Stimulated activated naive CD8-positive, alpha-beta T cell treated with anti-CD3 and anti-CD28 coated beads, Interleukin-15, Interleukin-2, amounts not matched to agents 100 U/mL and 50 U/mL, for 24 hours (primary cell): ENCODE results near the gene GALNT4.
A peak's percentile ranks its signal among the peaks of the same experiment; 100 is the strongest.

Source experiments
- ATAC-seq: fragments of 150-1000 bp; cut with Tn5 transposase; one replicate; pipeline ENCODE4 v1.10.0; 2021
- DNase-seq: peaks from one replicate; pipeline ENCODE4 v3.0.0; 2021

The GALNT4 gene

GRCh38 chr12:89529738-89530137, 5.1 kb upstream of the GALNT4 start:
- DNase-seq (no peak), ATAC-seq (no peak)

- DNase-seq (no peak), ATAC-seq (no peak)
These were observed 3.8 kb upstream of the GALNT4 start for GRCh38 chr12:89528434-89528833.

GRCh38 chr12:89525824-89526770, 1.5 kb upstream of the GALNT4 start, which contains the start of gene POC1B:
Gene POC1B (minus strand): TSS chr12:89526047. CDS start chr12:89525895, 152 bp downstream.
- ATAC-seq (peak; percentile 82), DNase-seq (peak; percentile 80)

GRCh38 chr12:89525305-89525823, 768 bp upstream of the GALNT4 start:
- DNase-seq (peak; percentile 52), ATAC-seq (peak; percentile 37)

- DNase-seq (no peak), ATAC-seq (no peak)
These were observed 604 bp downstream of the GALNT4 start for GRCh38 chr12:89523843-89524540.

- DNase-seq, result no peak
- no peak for ATAC-seq
These were observed 1.2 kb downstream of the GALNT4 start for GRCh38 chr12:89523393-89523792.

- ATAC-seq (no peak), DNase-seq (no peak)
These were observed 3.0 kb downstream of the GALNT4 start for GRCh38 chr12:89521364-89522223.

- ATAC-seq, result no peak
- no peak for DNase-seq
These were observed 6.9 kb downstream of the GALNT4 start for GRCh38 chr12:89517720-89518119.

- DNase-seq (no peak), ATAC-seq (no peak)
These were observed 8.0 kb downstream of the GALNT4 start for GRCh38 chr12:89516633-89517032.

- ATAC-seq (peak; percentile 65), DNase-seq (no peak)
These were observed 9.8 kb downstream of the GALNT4 start for GRCh38 chr12:89514751-89515150.

- DNase-seq (no peak), ATAC-seq (no peak)
These were observed 11.1 kb downstream of the GALNT4 start for GRCh38 chr12:89513544-89513943.

GRCh38 chr12:89507015-89507824, 17.4 kb downstream of the GALNT4 start:
- ATAC-seq, result no peak

GRCh38 chr12:89506050-89506449, 18.5 kb downstream of the GALNT4 start:
- DNase-seq (no peak), ATAC-seq (no peak)

More at GRCh38 chr12:89507015-89507824, 17.4 kb downstream of the GALNT4 start:
- no peak for DNase-seq

- no peak for ATAC-seq
- no peak for DNase-seq
These were observed 19.8 kb downstream of the GALNT4 start for GRCh38 chr12:89504560-89505346.

- ATAC-seq (no peak), DNase-seq (no peak)
These were observed 22.8 kb downstream of the GALNT4 start for GRCh38 chr12:89501793-89502192.

GRCh38 chr12:89499857-89500256, 24.7 kb downstream of the GALNT4 start:
- ATAC-seq (no peak), DNase-seq (no peak)

- ATAC-seq (no peak), DNase-seq (no peak)
These were observed 27.1 kb downstream of the GALNT4 start for GRCh38 chr12:89497467-89497866.

GRCh38 chr12:89497005-89497404, 27.6 kb downstream of the GALNT4 start:
- DNase-seq (no peak), ATAC-seq (no peak)

- ATAC-seq (peak; percentile 95), DNase-seq (peak; percentile 25)
These were observed 30.0 kb downstream of the GALNT4 start for GRCh38 chr12:89494411-89495231.
